Panc1 (cell line): Measurements from ENCODE around the gene EVI2A. TPM values are rescaled to one million over a fixed set of nuclear protein-coding genes. Genes with fewer than 3 reads are reported as not detected.

Experiments
- ATAC-seq: fragments of 200-7000 bp; cut with Tn5 transposase; 2 replicates; pipeline ENCODE4 v1.9.1; 2020; ENCODE audit warnings: mild to moderate bottlenecking, moderate library complexity
- BruUV-seq: library from RNA; stranded (reverse); fragments of 400-500 nt; replicated peaks from 2 replicates; lab custom pipeline; 2021; lab: Mats Ljungman, UMichigan
- CTCF ChIA-PET: fragments of 300-600 bp; sonication (Branson Sonifier 250); formaldehyde crosslinking; loops from one replicate; lab custom pipeline; 2022; ENCODE audit warnings: antibody characterized with exemption; lab: Charles Lee
- POLR2A ChIA-PET: fragments of 300-600 bp; sonication (Branson Sonifier 250); formaldehyde crosslinking; loops from one replicate; lab custom pipeline; 2022; ENCODE audit warnings: antibody characterized with exemption; lab: Charles Lee
- DNase-seq: peaks from one replicate; pipeline ENCODE4 v3.0.0-alpha.2; 2010; ENCODE audit warnings: low read depth, low spot score
- H3K27ac ChIP-seq: 2 replicates; pipeline ENCODE4 v1.5.1; 2011; ENCODE audit warnings: mild to moderate bottlenecking, low read length, inconsistent platforms
- H3K27me3 ChIP-seq: fragments of 200-500 bp; sonication (Bioruptor generic); 2 replicates; pipeline ENCODE4 v1.6.0; 2014; ENCODE audit warnings: low read length, inconsistent platforms; ENCODE audit not compliant: control insufficient read depth, insufficient read depth
- H3K36me3 ChIP-seq: fragments of 200-500 bp; sonication (Bioruptor generic); 2 replicates; pipeline ENCODE4 v1.5.1; 2014; ENCODE audit warnings: inconsistent platforms, mild to moderate bottlenecking, low read length, moderate library complexity; ENCODE audit not compliant: control insufficient read depth, insufficient read depth
- H3K4me1 ChIP-seq: 2 replicates; pipeline ENCODE4 v1.5.1; 2011; ENCODE audit warnings: inconsistent platforms, mild to moderate bottlenecking, low read length, moderate library complexity; ENCODE audit not compliant: control insufficient read depth, insufficient read depth
- H3K4me3 ChIP-seq, 2 experiments: 2 replicates each; pipeline ENCODE4 v1.5.1; 2011 to 2012; ENCODE audit warnings: low read depth in 2 of 2, low read length in 2 of 2, mild to moderate bottlenecking in 2 of 2, inconsistent platforms in 1 of 2, moderate library complexity in 1 of 2
- H3K9me3 ChIP-seq: fragments of 200-500 bp; sonication (Bioruptor generic); 2 replicates; pipeline ENCODE4 v1.5.1; 2014; ENCODE audit warnings: low read depth, mild to moderate bottlenecking, inconsistent platforms, low read length, moderate library complexity; ENCODE audit not compliant: control insufficient read depth, insufficient read depth
- POLR2AphosphoS5 ChIP-seq: IDR thresholded peaks from 2 replicates; pipeline ENCODE4 v1.6.1; 2012; ENCODE audit warnings: mild to moderate bottlenecking, low read depth, low read length, moderate library complexity
- SIN3A ChIP-seq: IDR thresholded peaks from 2 replicates; pipeline ENCODE4 v1.6.1; 2012; ENCODE audit warnings: low read depth, mild to moderate bottlenecking, low read length, moderate library complexity, borderline replicate concordance; ENCODE audit not compliant: insufficient read depth
- in situ Hi-C: cut with HindIII; loops from 2 replicates; pipeline ENCODE4 v1.10.0; 2016; ENCODE audit warnings: low sequenced_read_pairs, low pct_unique_long_range_greater_than_20kb
- intact Hi-C: fragments of 100-400 bp; cut with micrococcal nuclease; formaldehyde crosslinking; loops from one replicate; pipeline ENCODE4 v1.10.0; 2022; ENCODE audit not compliant: unreplicated experiment
- total RNA-seq: library from RNA; stranded (reverse); gene quantifications from one replicate; pipeline ENCODE4 v1.2.1, GENCODE V29; 2021; ENCODE audit not compliant: unreplicated experiment
- TF ChIP-seq, protein P1 (sequence below), 2 experiments: IDR thresholded peaks; 2 replicates each; pipeline ENCODE4 v1.6.1; 2011 to 2012; ENCODE audit warnings: low read depth in 2 of 2, control low read depth in 1 of 2, low read length in 1 of 2, mild to moderate bottlenecking in 1 of 2, moderate library complexity in 1 of 2; ENCODE audit not compliant: insufficient read depth in 1 of 2

The EVI2A gene
- total RNA-seq, 1 experiment from 2014 or later, result not detected

DNA sequence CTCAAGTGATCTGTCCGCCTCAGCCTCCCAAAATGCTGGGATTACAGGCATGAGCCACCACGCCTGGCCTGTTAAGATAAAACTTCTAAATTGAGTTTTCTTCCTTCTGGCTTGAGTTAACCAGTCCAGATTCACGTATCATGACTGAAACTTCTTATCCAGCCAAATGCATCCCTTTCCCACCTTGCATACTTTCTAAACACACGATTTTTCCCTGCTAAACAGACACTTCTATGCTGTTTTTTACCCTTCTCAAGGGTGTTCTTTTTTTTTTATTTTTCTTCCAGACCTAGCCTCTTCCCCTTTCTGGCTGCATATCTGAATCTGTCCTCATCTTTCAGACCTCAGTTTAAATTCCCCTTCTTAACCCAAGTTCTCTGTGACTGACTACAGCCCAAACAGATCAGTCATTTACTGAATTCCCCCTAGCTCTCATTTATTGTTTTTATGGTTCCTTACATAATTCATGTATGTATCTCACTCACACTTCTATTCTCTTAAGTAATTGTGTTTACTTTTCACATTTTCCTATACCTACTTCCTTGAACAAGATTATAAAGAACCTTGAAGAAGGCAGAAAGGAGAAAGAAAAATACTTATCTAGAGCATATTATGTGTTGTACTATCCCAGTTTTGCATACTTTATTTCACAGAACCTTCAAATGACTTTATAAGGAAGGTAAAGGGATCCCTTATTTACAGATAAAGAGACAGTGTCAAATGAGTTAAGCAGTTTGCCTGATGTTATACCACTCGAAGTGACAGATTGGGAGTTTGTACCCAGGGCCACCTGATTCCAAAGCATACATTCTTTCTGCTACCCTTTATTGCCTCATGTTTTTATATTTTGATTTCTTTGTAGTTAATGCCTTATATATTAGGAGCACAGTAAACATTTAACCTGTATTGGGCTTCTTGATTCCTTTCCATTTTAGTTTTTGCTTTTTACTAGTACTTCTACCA lies 12.8 kb downstream of the EVI2A start:
- ATAC-seq (no peak), DNase-seq (no peak)
- intact Hi-C loops, result no loop called here
- H3K4me3 ChIP-seq, result no peak overlapping the region
- ChIA-PET POLR2A (no interaction called here), CTCF (no interaction called here)
- no peak overlapping the region for H3K27ac ChIP-seq
- in situ Hi-C loops, result no loop called here
- H3K4me1 ChIP-seq, result 0 out of 2 replicates have a peak, but pooled peaks cover under 1% of the 10 kb centered on the region
- no peaks in the 10 kb centered on the region for H3K27me3 ChIP-seq
- H3K9me3 ChIP-seq, result no peaks in the 10 kb centered on the region
- no TSS peak for BruUV-seq
- TF ChIP-seq, protein P1, sequence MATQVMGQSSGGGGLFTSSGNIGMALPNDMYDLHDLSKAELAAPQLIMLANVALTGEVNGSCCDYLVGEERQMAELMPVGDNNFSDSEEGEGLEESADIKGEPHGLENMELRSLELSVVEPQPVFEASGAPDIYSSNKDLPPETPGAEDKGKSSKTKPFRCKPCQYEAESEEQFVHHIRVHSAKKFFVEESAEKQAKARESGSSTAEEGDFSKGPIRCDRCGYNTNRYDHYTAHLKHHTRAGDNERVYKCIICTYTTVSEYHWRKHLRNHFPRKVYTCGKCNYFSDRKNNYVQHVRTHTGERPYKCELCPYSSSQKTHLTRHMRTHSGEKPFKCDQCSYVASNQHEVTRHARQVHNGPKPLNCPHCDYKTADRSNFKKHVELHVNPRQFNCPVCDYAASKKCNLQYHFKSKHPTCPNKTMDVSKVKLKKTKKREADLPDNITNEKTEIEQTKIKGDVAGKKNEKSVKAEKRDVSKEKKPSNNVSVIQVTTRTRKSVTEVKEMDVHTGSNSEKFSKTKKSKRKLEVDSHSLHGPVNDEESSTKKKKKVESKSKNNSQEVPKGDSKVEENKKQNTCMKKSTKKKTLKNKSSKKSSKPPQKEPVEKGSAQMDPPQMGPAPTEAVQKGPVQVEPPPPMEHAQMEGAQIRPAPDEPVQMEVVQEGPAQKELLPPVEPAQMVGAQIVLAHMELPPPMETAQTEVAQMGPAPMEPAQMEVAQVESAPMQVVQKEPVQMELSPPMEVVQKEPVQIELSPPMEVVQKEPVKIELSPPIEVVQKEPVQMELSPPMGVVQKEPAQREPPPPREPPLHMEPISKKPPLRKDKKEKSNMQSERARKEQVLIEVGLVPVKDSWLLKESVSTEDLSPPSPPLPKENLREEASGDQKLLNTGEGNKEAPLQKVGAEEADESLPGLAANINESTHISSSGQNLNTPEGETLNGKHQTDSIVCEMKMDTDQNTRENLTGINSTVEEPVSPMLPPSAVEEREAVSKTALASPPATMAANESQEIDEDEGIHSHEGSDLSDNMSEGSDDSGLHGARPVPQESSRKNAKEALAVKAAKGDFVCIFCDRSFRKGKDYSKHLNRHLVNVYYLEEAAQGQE (IDR thresholded peaks at IDR 0.05; ENCODE audit: insufficient read depth in 1 of 2, low read depth in 2 of 2, low read length in 1 of 2), result no peak
- no peaks in the 10 kb centered on the region for H3K36me3 ChIP-seq

DNA sequence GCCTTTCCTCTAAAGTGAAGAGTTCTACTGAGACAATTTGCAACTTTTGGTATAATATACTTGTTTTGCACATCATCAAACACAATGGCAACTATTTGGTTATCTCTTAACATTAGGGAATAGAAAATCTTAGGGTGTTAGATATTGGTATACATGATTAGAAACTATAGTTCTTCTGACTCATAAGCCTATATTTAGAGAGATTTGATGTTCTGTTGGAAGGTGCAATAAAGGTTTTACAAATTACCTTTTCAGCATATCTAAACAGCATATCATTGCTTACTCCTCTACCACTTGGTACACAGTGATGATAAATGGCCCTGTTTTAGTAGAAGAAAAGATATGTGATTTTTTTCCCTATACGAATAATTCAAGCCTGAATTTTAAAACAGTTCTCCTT lies 13.8 kb downstream of the EVI2A start:
- TF ChIP-seq POLR2AphosphoS5 (no peak), SIN3A (no peak)
- no peaks in the 10 kb centered on the region for H3K9me3 ChIP-seq
- H3K27me3 ChIP-seq, result no peaks in the 10 kb centered on the region
- in situ Hi-C loops (no loop called here), intact Hi-C loops (no loop called here)
- no peaks in the 10 kb centered on the region for H3K4me1 ChIP-seq
- DNase-seq (no peak), ATAC-seq (no peak)
- ChIA-PET POLR2A (no interaction called here), CTCF (no interaction called here)
- no TSS peak for BruUV-seq
- no peak overlapping the region for H3K4me3 ChIP-seq
- H3K36me3 ChIP-seq, result no peaks in the 10 kb centered on the region
- no peak overlapping the region for H3K27ac ChIP-seq

DNA sequence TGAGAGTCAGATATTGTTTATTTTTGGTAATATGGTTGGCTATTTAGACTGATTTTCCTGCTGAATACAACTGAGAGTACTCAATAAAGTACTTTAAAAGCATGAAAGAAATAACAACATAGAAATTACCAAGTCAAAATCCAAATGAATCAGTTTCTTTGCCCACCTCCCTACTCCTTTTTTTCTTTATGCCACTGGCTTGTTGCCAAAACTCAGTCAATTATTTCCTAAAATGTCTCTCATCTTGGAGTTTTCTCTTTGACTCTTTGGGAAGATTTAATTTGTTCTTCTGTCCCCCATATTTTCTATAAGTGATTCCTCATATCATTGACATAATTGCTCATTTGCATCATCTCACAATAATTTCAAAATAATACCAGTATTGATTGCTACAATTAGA lies 21.8 kb downstream of the EVI2A start:
- POLR2A ChIA-PET, result interaction anchor here (0.6 kb wide), 1 partner anchor 23 kb away, joined by 6 read pairs; no protein-coding TSS in a partner anchor
- in situ Hi-C loops (no loop called here), intact Hi-C loops (no loop called here)
- Histone ChIP-seq H3K27ac (no peak overlapping the region), H3K27me3 (no peaks in the 10 kb centered on the region), H3K9me3 (no peaks in the 10 kb centered on the region), H3K4me3 (no peak overlapping the region), H3K4me1 (no peaks in the 10 kb centered on the region), H3K36me3 (no peaks in the 10 kb centered on the region)
- CTCF ChIA-PET, result no interaction called here
- ATAC-seq, result no peak
- no peak for DNase-seq
- BruUV-seq, result no TSS peak
- no peak for TF ChIP-seq SIN3A
- TF ChIP-seq, protein P1 (IDR thresholded peaks at IDR 0.05; ENCODE audit: insufficient read depth in 1 of 2, low read depth in 2 of 2, low read length in 1 of 2), result no peak
